Stimulated activated CD8-positive, alpha-beta memory T cell treated with anti-CD3 and anti-CD28 coated beads, Interleukin-12 subunit alpha, Interleukin-12 subunit beta, amount 100 ng/mL, for 24 hours (primary cell): Measurements from ENCODE around the gene VIL1.

Source experiments
- DNase-seq: peaks from one replicate; pipeline ENCODE4 v3.0.0-alpha.2; 2020; ENCODE audit errors: extremely low read depth

The VIL1 gene

GRCh38 chr2:218444692-218445357 is 25.9 kb downstream of the VIL1 start:
- no peak for DNase-seq

GRCh38 chr2:218445602-218446001 is 26.7 kb downstream of the VIL1 start:
- DNase-seq, result no peak

GRCh38 chr2:218446547-218446946 is 27.6 kb downstream of the VIL1 start:
- no peak for DNase-seq

- DNase-seq, result no peak
These were observed 28.1 kb downstream of the VIL1 start for GRCh38 chr2:218447072-218447471.

- DNase-seq, result no peak
These were observed 30.0 kb downstream of the VIL1 start for GRCh38 chr2:218448934-218449333.

GRCh38 chr2:218452079-218452478 is 33.2 kb downstream of the VIL1 start:
- no peak for DNase-seq

GRCh38 chr2:218456849-218457248 is 37.9 kb downstream of the VIL1 start:
- DNase-seq, result no peak

GRCh38 chr2:218458598-218458997 is 39.7 kb downstream of the VIL1 start:
- DNase-seq, result no peak

- no peak for DNase-seq
These were observed 47.2 kb downstream of the VIL1 start for GRCh38 chr2:218465987-218466633.

GRCh38 chr2:218470448-218470847 is 51.5 kb downstream of the VIL1 start:
- DNase-seq, result no peak

GRCh38 chr2:218471036-218471435 is 52.1 kb downstream of the VIL1 start:
- DNase-seq, result no peak

GRCh38 chr2:218471982-218472381 is 53.1 kb downstream of the VIL1 start:
- no peak for DNase-seq

GRCh38 chr2:218472988-218473387 is 54.1 kb downstream of the VIL1 start:
- DNase-seq, result no peak

GRCh38 chr2:218474527-218474926 is 55.6 kb downstream of the VIL1 start:
- DNase-seq, result no peak

GRCh38 chr2:218476676-218477075 is 57.8 kb downstream of the VIL1 start:
- DNase-seq, result no peak

GRCh38 chr2:218477247-218477646 is 58.3 kb downstream of the VIL1 start:
- DNase-seq, result no peak

GRCh38 chr2:218478544-218478943 is 59.6 kb downstream of the VIL1 start:
- DNase-seq, result no peak

GRCh38 chr2:218479595-218479994 is 60.7 kb downstream of the VIL1 start:
- no peak for DNase-seq

GRCh38 chr2:218482651-218483050 is 63.7 kb downstream of the VIL1 start:
- no peak for DNase-seq

- DNase-seq, result no peak
These were observed 67.2 kb downstream of the VIL1 start for GRCh38 chr2:218485986-218486667.

- DNase-seq, result no peak
These were observed 81.7 kb downstream of the VIL1 start for GRCh38 chr2:218500501-218501060.

- DNase-seq, result no peak
These were observed 82.7 kb downstream of the VIL1 start for GRCh38 chr2:218501665-218502064.
